OCI-LY1 (cell line): ENCODE measurements around the gene GJC2.

ENCODE experiments used
- H2AFZ ChIP-seq: fragments of 200-600 bp; sonication (generic), shearing (Covaris generic); 2 replicates; pipeline ENCODE4 v1.6.0; 2014; ENCODE audit warnings: antibody characterized with exemption, mild to moderate bottlenecking, low read length
- H3F3A ChIP-seq: fragments of 200-600 bp; sonication (generic), shearing (Covaris generic); 2 replicates; pipeline ENCODE4 v1.6.0; 2014; ENCODE audit warnings: mild to moderate bottlenecking, antibody characterized with exemption, low read length, moderate library complexity; ENCODE audit not compliant: insufficient read depth
- H3K27ac ChIP-seq: fragments of 200-600 bp; sonication (generic); 2 replicates; pipeline ENCODE4 v1.5.1; 2014; ENCODE audit warnings: low read length, mixed run types, mild to moderate bottlenecking, low read depth; ENCODE audit not compliant: poor library complexity, severe bottlenecking
- H3K27me3 ChIP-seq: fragments of 200-600 bp; sonication (generic); 2 replicates; pipeline ENCODE4 v1.6.0; 2014; ENCODE audit warnings: antibody characterized with exemption, mild to moderate bottlenecking, low read length, moderate library complexity; ENCODE audit not compliant: insufficient read depth
- H3K36me3 ChIP-seq: fragments of 200-600 bp; sonication (generic); 2 replicates; pipeline ENCODE4 v1.6.1; 2014; ENCODE audit warnings: mild to moderate bottlenecking, antibody characterized with exemption, low read length, moderate library complexity, mixed read lengths; ENCODE audit not compliant: insufficient read depth
- H3K4me1 ChIP-seq: fragments of 200-600 bp; sonication (generic); 2 replicates; pipeline ENCODE4 v1.5.1; 2014; ENCODE audit warnings: mild to moderate bottlenecking, low read length, moderate library complexity; ENCODE audit not compliant: insufficient read depth, severe bottlenecking
- H3K4me2 ChIP-seq: fragments of 200-600 bp; sonication (generic), shearing (Covaris generic); 2 replicates; pipeline ENCODE4 v1.6.1; 2014; ENCODE audit warnings: low read length
- H3K4me3 ChIP-seq: fragments of 200-600 bp; sonication (generic); 2 replicates; pipeline ENCODE4 v1.5.1; 2014; ENCODE audit warnings: low read length, low read depth, mild to moderate bottlenecking, mixed read lengths; ENCODE audit not compliant: poor library complexity, severe bottlenecking
- H3K79me2 ChIP-seq: fragments of 200-600 bp; shearing (Covaris generic); 2 replicates; pipeline ENCODE4 v1.6.1; 2016; ENCODE audit warnings: mixed run types, low read length, mixed read lengths; ENCODE audit not compliant: insufficient read depth
- H3K9ac ChIP-seq: fragments of 200-600 bp; sonication (generic), shearing (Covaris generic); 2 replicates; pipeline ENCODE4 v1.6.1; 2014; ENCODE audit warnings: mild to moderate bottlenecking, low read length, mixed read lengths
- H3K9me2 ChIP-seq: fragments of 200-600 bp; sonication (generic), shearing (Covaris generic); 2 replicates; pipeline ENCODE4 v1.6.1; 2014; ENCODE audit warnings: low read depth, mild to moderate bottlenecking, low read length, mixed read lengths
- H3K9me3 ChIP-seq: fragments of 200-600 bp; shearing (Covaris generic); 2 replicates; pipeline ENCODE4 v1.6.1; 2014; ENCODE audit warnings: low read length, mixed read lengths
- H4K20me1 ChIP-seq: fragments of 200-600 bp; sonication (generic), shearing (Covaris generic); 2 replicates; pipeline ENCODE4 v1.6.0; 2016; ENCODE audit warnings: mild to moderate bottlenecking, low read length; ENCODE audit not compliant: insufficient read depth
- CTCF ChIP-seq: fragments of 200-600 bp; sonication (generic), shearing (Covaris generic); IDR thresholded peaks from 2 replicates; pipeline ENCODE4 v1.5.1; 2017; ENCODE audit warnings: mild to moderate bottlenecking, antibody characterized with exemption, low read length, moderate library complexity, mixed read lengths
- EZH2 ChIP-seq: fragments of 200-600 bp; sonication (generic), shearing (Covaris generic); IDR thresholded peaks from 2 replicates; pipeline ENCODE4 v1.8.0; 2017; ENCODE audit warnings: borderline replicate concordance, mixed run types, mild to moderate bottlenecking, antibody characterized with exemption, low read length, moderate library complexity, mixed read lengths

GJC2 gene

GRCh38 chr1:228154021-228154669 is 4.4 kb downstream of the GJC2 start:
- Histone ChIP-seq H3K9me2 (no peaks in the 10 kb centered on the region), H3K27me3 (no peaks in the 10 kb centered on the region), H3K4me2 (no peak overlapping the region), H3K79me2 (no peaks in the 10 kb centered on the region), H3K4me1 (peaks cover 2% of the 10 kb centered on the region), H2AFZ (no peak overlapping the region), H3K36me3 (no peaks in the 10 kb centered on the region), H3F3A (no peaks in the 10 kb centered on the region), H3K9me3 (no peaks in the 10 kb centered on the region), H3K4me3 (no peak overlapping the region), H4K20me1 (no peaks in the 10 kb centered on the region), H3K9ac (no peak overlapping the region), H3K27ac (no peak overlapping the region)
- no peak for TF ChIP-seq CTCF

- no peak overlapping the region for H3K27ac ChIP-seq
- TF ChIP-seq EZH2 (no peak), CTCF (no peak)
- no peaks in the 10 kb centered on the region for H3K4me1 ChIP-seq
- H4K20me1 ChIP-seq: no peaks in the 10 kb centered on the region
- H3K36me3 ChIP-seq: no peaks in the 10 kb centered on the region
- no peaks in the 10 kb centered on the region for H3K79me2 ChIP-seq
- H2AFZ ChIP-seq: no peak overlapping the region
- no peaks in the 10 kb centered on the region for H3K9me3 ChIP-seq
- H3K4me3 ChIP-seq: no peak overlapping the region
- no peaks in the 10 kb centered on the region for H3K9me2 ChIP-seq
- H3K4me2 ChIP-seq: no peak overlapping the region
- no peak overlapping the region for H3K9ac ChIP-seq
- no peaks in the 10 kb centered on the region for H3K27me3 ChIP-seq
- H3F3A ChIP-seq: no peaks in the 10 kb centered on the region
Observed at GRCh38 chr1:228154670-228155571, 5.2 kb downstream of the GJC2 start.

- Histone ChIP-seq H4K20me1 (no peaks in the 10 kb centered on the region), H3K36me3 (no peaks in the 10 kb centered on the region), H3K27me3 (no peaks in the 10 kb centered on the region), H3K4me1 (no peaks in the 10 kb centered on the region), H3K9me3 (no peaks in the 10 kb centered on the region), H3K4me3 (no peak overlapping the region), H3K79me2 (no peaks in the 10 kb centered on the region), H2AFZ (no peak overlapping the region), H3K27ac (no peak overlapping the region), H3K9ac (no peak overlapping the region), H3K9me2 (no peaks in the 10 kb centered on the region), H3K4me2 (no peak overlapping the region), H3F3A (no peaks in the 10 kb centered on the region)
- TF ChIP-seq EZH2 (no peak), CTCF (no peak)
Observed at GRCh38 chr1:228155596-228156514, 6.1 kb downstream of the GJC2 start.
